Measurements from ENCODE around the gene PGAP2. TPM values are rescaled to one million over a fixed set of nuclear protein-coding genes. Genes with fewer than 3 reads are reported as not detected.

PGAP2 gene
- total RNA-seq, 1 experiment from 2014 or later = 37.4 TPM

DNA sequence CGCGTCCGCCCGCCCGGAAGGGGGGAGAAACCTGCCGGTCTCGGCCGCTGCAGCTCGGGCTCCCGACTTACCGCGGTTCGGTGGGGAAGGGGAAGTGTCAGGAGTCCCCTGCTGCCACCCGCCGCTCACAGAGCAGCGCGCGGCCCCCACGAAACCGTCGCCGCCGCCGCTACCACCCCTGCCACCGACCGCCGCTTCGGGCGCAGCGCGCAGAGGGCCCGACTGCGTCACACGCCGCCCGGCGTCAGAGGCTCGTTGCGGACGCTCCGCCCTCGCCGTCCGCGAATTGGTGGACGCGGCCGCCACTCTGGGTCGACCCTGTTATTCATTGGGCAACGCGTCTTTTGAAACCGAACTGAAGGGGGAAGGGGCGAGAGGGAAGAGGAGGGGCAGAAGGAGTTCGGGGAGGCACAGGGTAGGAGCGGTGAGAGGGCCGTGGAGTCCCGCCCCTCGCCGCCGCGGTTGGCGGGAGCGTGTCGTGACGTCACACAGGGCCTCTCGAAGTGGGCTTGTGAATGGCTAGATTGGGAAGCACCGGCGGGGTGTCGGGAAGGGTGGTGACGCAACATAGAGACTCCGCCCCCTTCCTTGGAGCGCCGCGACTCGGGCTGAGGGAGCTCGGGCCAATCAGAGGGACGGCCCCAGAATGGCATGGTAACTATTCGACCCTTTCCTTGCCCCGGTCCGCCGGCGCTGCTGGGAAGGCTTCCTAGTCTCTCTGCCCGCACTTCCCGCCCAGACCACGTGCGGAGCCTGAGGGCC, 10.8 kb upstream of the PGAP2 start, which contains the start of gene NUP98:
Gene NUP98, minus strand, starts transcription at position 226 of the 762 bp plus-strand sequence. CDS start 15,437 bp downstream, outside the sequence.
- H3K14ac ChIP-seq (ENCODE audit: insufficient read depth, low read length) = peak within 1 kb of the TSS; percentile 86
- H3K27ac Mint-ChIP-seq = peak within 1 kb of the TSS; percentile 96 to 100 (median 96)
- peak; percentile 100 for DNase-seq
- H3K56ac ChIP-seq (ENCODE audit: insufficient read length, low read depth, low read length) = no peak within 1 kb of the TSS
- TF ChIP-seq, protein P1, sequence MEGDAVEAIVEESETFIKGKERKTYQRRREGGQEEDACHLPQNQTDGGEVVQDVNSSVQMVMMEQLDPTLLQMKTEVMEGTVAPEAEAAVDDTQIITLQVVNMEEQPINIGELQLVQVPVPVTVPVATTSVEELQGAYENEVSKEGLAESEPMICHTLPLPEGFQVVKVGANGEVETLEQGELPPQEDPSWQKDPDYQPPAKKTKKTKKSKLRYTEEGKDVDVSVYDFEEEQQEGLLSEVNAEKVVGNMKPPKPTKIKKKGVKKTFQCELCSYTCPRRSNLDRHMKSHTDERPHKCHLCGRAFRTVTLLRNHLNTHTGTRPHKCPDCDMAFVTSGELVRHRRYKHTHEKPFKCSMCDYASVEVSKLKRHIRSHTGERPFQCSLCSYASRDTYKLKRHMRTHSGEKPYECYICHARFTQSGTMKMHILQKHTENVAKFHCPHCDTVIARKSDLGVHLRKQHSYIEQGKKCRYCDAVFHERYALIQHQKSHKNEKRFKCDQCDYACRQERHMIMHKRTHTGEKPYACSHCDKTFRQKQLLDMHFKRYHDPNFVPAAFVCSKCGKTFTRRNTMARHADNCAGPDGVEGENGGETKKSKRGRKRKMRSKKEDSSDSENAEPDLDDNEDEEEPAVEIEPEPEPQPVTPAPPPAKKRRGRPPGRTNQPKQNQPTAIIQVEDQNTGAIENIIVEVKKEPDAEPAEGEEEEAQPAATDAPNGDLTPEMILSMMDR (conservative IDR thresholded peaks at IDR 0.05) = no peak
- H3K36me3 Mint-ChIP-seq (ENCODE audit: insufficient read depth in 1 of 3, low read depth in 3 of 3) = peaks cover 24 to 27% (median 26%) of the 10 kb centered on the region in 3 experiments
- H3K9me3 ChIP-seq (ENCODE audit: control insufficient read depth, low read depth, low read length) = no peaks in the 10 kb centered on the region
- WGBS (ENCODE audit: extremely low coverage, insufficient read length, low lambda C conversion rate) = no CpG with 5 or more reads among the region's 86 CpGs
- H2BK5ac ChIP-seq (ENCODE audit: insufficient read length, low read length) = no peak within 1 kb of the TSS
- H3K9me3 Mint-ChIP-seq = peaks cover 0 to 2% of the 10 kb centered on the region in 2 experiments; a peak in 2 of 5 replicates
- no peaks in the 10 kb centered on the region for H3K79me1 ChIP-seq (ENCODE audit: insufficient read depth, low read depth, low read length, poor library complexity, severe bottlenecking)
- H3T11ph ChIP-seq (ENCODE audit: low read length) = no peak within 1 kb of the TSS
- peak within 1 kb of the TSS; percentile 89 to 97 for H3K4me3 Mint-ChIP-seq
- no peak within 1 kb of the TSS for H2BK12ac ChIP-seq (ENCODE audit: insufficient read length, low read depth, low read length)
- H2BK20ac ChIP-seq (ENCODE audit: low read depth, low read length, poor library complexity, severe bottlenecking) = no peak within 1 kb of the TSS
- no peak within 1 kb of the TSS for H3K4ac ChIP-seq (ENCODE audit: low read depth, low read length)
- no peak within 1 kb of the TSS for H4K5ac ChIP-seq (ENCODE audit: insufficient read length, low read depth, low read length)
- peak within 1 kb of the TSS; percentile 75 for H3K9ac ChIP-seq (ENCODE audit: extremely low read depth, insufficient read length, low read length)
- H3K23me2 ChIP-seq (ENCODE audit: insufficient read length, low read depth, low read length, poor library complexity, severe bottlenecking) = peaks cover 5% of the 10 kb centered on the region
- H4K91ac ChIP-seq (ENCODE audit: insufficient read length, low read depth, low read length) = no peak within 1 kb of the TSS
- H4K8ac ChIP-seq (replicated peaks; ENCODE audit: insufficient read length, low read depth, low read length) = no peak within 1 kb of the TSS
- H3K23ac ChIP-seq (ENCODE audit: insufficient read length, low read depth, low read length) = no peak within 1 kb of the TSS
- H3K18ac ChIP-seq (ENCODE audit: insufficient read length, low read depth, low read length) = peak within 1 kb of the TSS; percentile 84
- peaks cover 14 to 21% of the 10 kb centered on the region in 2 experiments for H3K4me1 Mint-ChIP-seq
- H3K27me3 ChIP-seq (ENCODE audit: insufficient read depth, low read length) = no peaks in the 10 kb centered on the region
- H3K4me1 ChIP-seq (ENCODE audit: insufficient read depth, low read length) = no peaks in the 10 kb centered on the region
- peak within 1 kb of the TSS; percentile 92 for H3K4me2 ChIP-seq (ENCODE audit: insufficient read depth, insufficient read length, low read length)
- H4K20me1 ChIP-seq (ENCODE audit: control insufficient read depth, insufficient read depth, insufficient read length) = no peaks in the 10 kb centered on the region
- no peak within 1 kb of the TSS for H2AFZ ChIP-seq (ENCODE audit: low read length)
- H2AK5ac ChIP-seq (ENCODE audit: insufficient read length, low read length) = no peak within 1 kb of the TSS
- peak within 1 kb of the TSS; percentile 54 for H3K27ac ChIP-seq (ENCODE audit: insufficient read length, low read depth, low read length)
- no peak within 1 kb of the TSS for H2BK15ac ChIP-seq (ENCODE audit: low read depth, low read length)
- peaks cover 31% of the 10 kb centered on the region for H3K79me2 ChIP-seq (ENCODE audit: insufficient read depth, low read length)
- no peak within 1 kb of the TSS for H2BK120ac ChIP-seq (ENCODE audit: low read depth, low read length, poor library complexity, severe bottlenecking)
- H3K27me3 Mint-ChIP-seq (ENCODE audit: low read depth) = no peaks in the 10 kb centered on the region
